Liver (tissue), 9 donors: ENCODE data around the gene PGC. TPM values are rescaled to one million over a fixed set of nuclear protein-coding genes. Genes with fewer than 3 reads are reported as not detected.

Experiments used
- DNase-seq: peaks from one replicate; pipeline ENCODE4 v3.0.0-alpha.2; 2017; ENCODE audit warnings: low spot score
- H3K27ac ChIP-seq, 2 donors: one replicate each; pipeline ENCODE4 v1.7.0; 2013; ENCODE audit warnings: inconsistent platforms in 2 of 2, low read length in 2 of 2, control low read depth in 1 of 2, low read depth in 1 of 2, mild to moderate bottlenecking in 1 of 2
- H3K27me3 ChIP-seq, 4 donors: one replicate each; pipeline versions ENCODE4 v1.6.1 to v1.7.0; 2013; ENCODE audit warnings: low read length in 3 of 4, inconsistent platforms in 1 of 4, mild to moderate bottlenecking in 1 of 4, moderate library complexity in 1 of 4; ENCODE audit not compliant: control insufficient read depth in 4 of 4, insufficient read depth in 4 of 4
- H3K36me3 ChIP-seq, 4 donors: one replicate each; pipeline versions ENCODE4 v1.6.1 to v1.7.0; 2013; ENCODE audit warnings: low read length in 3 of 4, mild to moderate bottlenecking in 3 of 4, low read depth in 1 of 4, moderate library complexity in 1 of 4; ENCODE audit not compliant: control insufficient read depth in 4 of 4, insufficient read depth in 3 of 4
- H3K4me1 ChIP-seq, 4 donors: one replicate each; pipeline versions ENCODE4 v1.6.1 to v1.7.0; 2013; ENCODE audit warnings: low read length in 3 of 4, mild to moderate bottlenecking in 3 of 4, moderate library complexity in 1 of 4; ENCODE audit not compliant: control insufficient read depth in 4 of 4, insufficient read depth in 4 of 4
- H3K4me3 ChIP-seq, 3 donors: one replicate each; pipeline versions ENCODE4 v1.6.1 to v1.7.0; 2013; ENCODE audit warnings: low read length in 3 of 3, control low read depth in 1 of 3, low read depth in 1 of 3, mild to moderate bottlenecking in 1 of 3
- H3K9ac ChIP-seq, 2 donors: one replicate each; pipeline ENCODE4 v1.7.0; 2013; ENCODE audit warnings: low read length in 2 of 2, mild to moderate bottlenecking in 2 of 2, moderate library complexity in 2 of 2, control low read depth in 1 of 2, low read depth in 1 of 2
- H3K9me3 ChIP-seq, 4 donors: one replicate each; pipeline versions ENCODE4 v1.6.1 to v1.7.0; 2013; ENCODE audit warnings: low read length in 3 of 4; ENCODE audit not compliant: control insufficient read depth in 4 of 4
- ATF3 ChIP-seq: IDR thresholded peaks from 2 replicates; pipeline ENCODE4 v1.6.1; 2016; ENCODE audit warnings: antibody characterized with exemption
- CTCF ChIP-seq: fragments of 150-350 bp; IDR thresholded peaks from 2 replicates; pipeline ENCODE4 v1.5.1; 2017; ENCODE audit warnings: improper control_type of control experiment, low read depth, low read length; ENCODE audit not compliant: missing input control
- EGR1 ChIP-seq, 2 donors: IDR thresholded peaks; 2 replicates each; pipeline ENCODE4 v1.6.1; 2016 to 2018; ENCODE audit warnings: antibody characterized with exemption in 2 of 2, low read depth in 2 of 2
- FOXA1 ChIP-seq: IDR thresholded peaks from 2 replicates; pipeline ENCODE4 v1.6.1; 2016; ENCODE audit warnings: antibody characterized with exemption
- FOXA2 ChIP-seq: IDR thresholded peaks from 2 replicates; pipeline ENCODE4 v1.6.1; 2016; ENCODE audit warnings: antibody characterized with exemption
- GABPA ChIP-seq, 2 donors: IDR thresholded peaks in 1 of 2; conservative IDR thresholded peaks in 1 of 2; 2 replicates each; pipeline ENCODE4 v1.6.1; 2016; ENCODE audit warnings: antibody characterized with exemption in 2 of 2, mild to moderate bottlenecking in 1 of 2, moderate library complexity in 1 of 2
- HNF4A ChIP-seq, 2 donors: conservative IDR thresholded peaks; 2 replicates each; pipeline ENCODE4 v1.6.1; 2016; ENCODE audit warnings: antibody characterized with exemption in 2 of 2, mild to moderate bottlenecking in 2 of 2
- HNF4G ChIP-seq: IDR thresholded peaks from 2 replicates; pipeline ENCODE4 v1.6.1; 2016; ENCODE audit warnings: antibody characterized with exemption
- JUND ChIP-seq, 2 donors: IDR thresholded peaks; 2 replicates each; pipeline ENCODE4 v1.6.1; 2016; ENCODE audit warnings: antibody characterized with exemption in 2 of 2
- MAX ChIP-seq: IDR thresholded peaks from 2 replicates; pipeline ENCODE4 v1.6.1; 2016; ENCODE audit warnings: antibody characterized with exemption
- NR2F2 ChIP-seq: IDR thresholded peaks from 2 replicates; pipeline ENCODE4 v1.6.1; 2016; ENCODE audit warnings: antibody characterized with exemption
- RAD21 ChIP-seq, 2 donors: IDR thresholded peaks; 2 replicates each; pipeline ENCODE4 v1.6.1; 2016; ENCODE audit warnings: antibody characterized with exemption in 2 of 2, mild to moderate bottlenecking in 2 of 2
- REST ChIP-seq: IDR thresholded peaks from 2 replicates; pipeline ENCODE4 v1.6.1; 2016; ENCODE audit warnings: antibody characterized with exemption, mild to moderate bottlenecking
- RXRA ChIP-seq, 2 donors: IDR thresholded peaks; 2 replicates each; pipeline ENCODE4 v1.6.1; 2017 to 2018; ENCODE audit warnings: antibody characterized with exemption in 2 of 2, mild to moderate bottlenecking in 1 of 2
- SP1 ChIP-seq: IDR thresholded peaks from 2 replicates; pipeline ENCODE4 v1.6.1; 2018; ENCODE audit warnings: antibody characterized with exemption, mild to moderate bottlenecking
- TAF1 ChIP-seq: conservative IDR thresholded peaks from 2 replicates; pipeline ENCODE4 v1.6.1; 2016; ENCODE audit warnings: antibody characterized with exemption, mild to moderate bottlenecking
- YY1 ChIP-seq: IDR thresholded peaks from 2 replicates; pipeline ENCODE4 v1.6.1; 2016; ENCODE audit warnings: antibody characterized with exemption, mild to moderate bottlenecking
- ZBTB33 ChIP-seq: IDR thresholded peaks from 2 replicates; pipeline ENCODE4 v1.6.1; 2016; ENCODE audit warnings: antibody characterized with exemption
- WGBS: extraction: QIAGEN DNeasy Blood & Tissue Kit; methylation state at CpG from one replicate; pipeline ENCODE4 v1.1.7; 2013; 5-methylcytosine and 5-hydroxymethylcytosine counted together
- polyA plus RNA-seq, 2 donors: library from polyadenylated mRNA; stranded (reverse) in 1 of 2; unstranded in 1 of 2; fragments of 200-250 nt in 1 of 2; fragments of >200 nt in 1 of 2; fragmentation: Nextera tagmentation in 1 of 2; extraction: Ambion mirVana in 1 of 2; gene quantifications; one replicate each; pipeline versions ENCODE4 v1.2.1 to v1.2.3, GENCODE V29; 2013 to 2015
- total RNA-seq, 2 donors: library from RNA; depleted of rRNA; stranded (reverse); fragments of >200 nt; gene quantifications; one replicate each; pipeline ENCODE4 v1.2.3, GENCODE V29; 2014
- donor health status: healthy.
- donor health status: healthy.
- donor health status: healthy.
- donor health status: healthy.
- donor health status: healthy.

Gene PGC
- total and polyA plus RNA-seq, 4 donors, result 0.05 to 0.18 TPM; not detected in 2

GRCh38 chr6:41704656-41705310 lies 42.4 kb downstream of the PGC start:
- 90% methylated on average over 5 of the region's 5 CpGs for WGBS
- H3K36me3 ChIP-seq, result no peaks in the 10 kb centered on the region
- no peak overlapping the region for H3K4me3 ChIP-seq
- H3K27ac ChIP-seq, result no peak overlapping the region
- TF ChIP-seq RXRA (IDR thresholded peaks at IDR 0.05) (no peak), JUND (IDR thresholded peaks at IDR 0.05) (no peak), ATF3 (no peak), ZBTB33 (no peak), EGR1 (IDR thresholded peaks at IDR 0.05; ENCODE audit: low read depth in 2 of 2) (no peak), NR2F2 (no peak), FOXA2 (no peak), CTCF (no peak), HNF4G (no peak), SP1 (no peak), GABPA (IDR thresholded peaks at IDR 0.05 in 1 of 2, conservative IDR thresholded peaks at IDR 0.05 in 1 of 2) (no peak), HNF4A (conservative IDR thresholded peaks at IDR 0.05) (no peak), YY1 (no peak), TAF1 (no peak), MAX (no peak), FOXA1 (no peak), RAD21 (IDR thresholded peaks at IDR 0.05) (no peak), REST (no peak)
- DNase-seq, result no peak
- H3K27me3 ChIP-seq, result no peaks in the 10 kb centered on the region
- H3K9ac ChIP-seq, result no peak overlapping the region
- no peaks in the 10 kb centered on the region for H3K9me3 ChIP-seq
- no peaks in the 10 kb centered on the region for H3K4me1 ChIP-seq
